ENCODE data around the gene AKAP11.

GRCh38 chr13:42255886-42256285 lies 16.1 kb upstream of the AKAP11 start:
- TF ChIP-seq SMC3 (conservative IDR thresholded peaks at IDR 0.05; ENCODE audit: insufficient read depth, low read depth, low read length) (no peak), CHD2 (IDR thresholded peaks at IDR 0.05; ENCODE audit: low read depth, low read length) (no peak), FOXK2 (conservative IDR thresholded peaks at IDR 0.05 in 1 of 2, IDR thresholded peaks at IDR 0.05 in 1 of 2; ENCODE audit: low read depth in 2 of 2) (no peak), ZNF143 (CRISPR knock-in tag; IDR thresholded peaks at IDR 0.05) (no peak), IRF1 (CRISPR knock-in tag; IDR thresholded peaks at IDR 0.05; ENCODE audit: borderline replicate concordance) (no peak), ATF3 (IDR thresholded peaks at IDR 0.05) (no peak), ATF3 (CRISPR knock-in tag; conservative IDR thresholded peaks at IDR 0.05) (no peak), USF1 (CRISPR knock-in tag; IDR thresholded peaks at IDR 0.05) (no peak), FOXM1 (IDR thresholded peaks at IDR 0.05; ENCODE audit: low read depth) (no peak), FOXM1 (CRISPR knock-in tag; IDR thresholded peaks at IDR 0.05; ENCODE audit: low read depth) (no peak), ZBTB49 (CRISPR knock-in tag; IDR thresholded peaks at IDR 0.05; ENCODE audit: borderline replicate concordance) (no peak), NFE2 (IDR thresholded peaks at IDR 0.05; ENCODE audit: low read depth) (no peak), SIN3A (IDR thresholded peaks at IDR 0.05; ENCODE audit: borderline replicate concordance in 2 of 2, control insufficient read depth in 1 of 2, low read depth in 2 of 2, low read length in 2 of 2) (no peak)

Measured in K562 (cell line).